ENCODE measurements around the gene ATP10B. TPM values are rescaled to one million over a fixed set of nuclear protein-coding genes. Genes with fewer than 3 reads are reported as not detected.

ATP10B gene
- polyA plus RNA-seq, 1 donor from 2014 or later, result 1.9 TPM

DNA sequence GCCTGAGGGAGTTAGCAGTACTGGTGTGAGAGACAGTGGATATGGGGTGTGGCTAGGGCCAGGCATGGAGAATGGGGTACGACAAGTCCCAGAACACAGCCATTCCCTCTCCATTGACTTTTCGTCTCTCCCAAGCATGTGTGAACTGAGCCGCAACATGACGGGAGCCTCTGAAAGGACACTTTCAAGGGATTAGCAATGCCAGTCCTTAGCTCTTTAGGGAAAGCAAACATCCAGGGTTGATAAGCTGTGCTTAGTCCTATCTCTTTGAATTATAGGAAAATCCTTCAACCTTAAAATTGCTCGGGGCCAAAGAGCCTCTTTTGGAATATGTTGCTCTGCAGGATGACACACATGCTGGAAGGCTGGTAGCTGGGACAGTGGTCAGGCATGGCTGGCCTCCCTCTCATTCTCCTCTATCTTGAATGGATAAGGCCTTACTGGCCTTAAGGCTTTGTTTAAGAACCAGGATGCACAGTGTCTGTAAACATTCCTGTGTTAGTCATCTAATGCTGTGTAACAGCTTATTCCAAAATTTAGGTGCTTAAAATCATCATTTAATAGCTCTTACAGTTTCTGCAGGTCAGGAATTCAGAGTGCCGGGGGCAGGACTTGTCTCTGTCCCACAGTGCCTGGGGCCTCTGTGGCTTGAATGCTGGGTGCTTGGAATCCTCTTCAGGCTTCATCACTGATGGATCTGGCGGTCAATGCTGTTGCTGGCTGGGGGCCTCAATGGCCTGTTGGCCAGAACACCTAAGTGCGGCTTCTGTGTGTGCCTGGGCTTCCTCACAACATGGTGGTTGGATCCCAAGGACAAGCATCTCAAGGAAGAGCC, 335.1 kb downstream of the ATP10B start:
- no peaks in the 10 kb centered on the region for H3K9me2 ChIP-seq (ENCODE audit: insufficient read depth, low read length)
- no peaks in the 10 kb centered on the region for H3K9me3 ChIP-seq (ENCODE audit: low read length)
- no peak overlapping the region for H3K4me3 ChIP-seq (ENCODE audit: low read length)
- no peak overlapping the region for H3K4me2 ChIP-seq (ENCODE audit: low read length)
- no peaks in the 10 kb centered on the region for H3K36me3 ChIP-seq (ENCODE audit: insufficient read depth, low read length)
- no peaks in the 10 kb centered on the region for H3K79me2 ChIP-seq (replicated peaks; ENCODE audit: insufficient read depth, low read length)
- H3K27ac ChIP-seq (ENCODE audit: low read length), result no peak overlapping the region
- no peak overlapping the region for H3K9ac ChIP-seq (ENCODE audit: low read length)
- TF ChIP-seq EZH2 (IDR thresholded peaks at IDR 0.05; ENCODE audit: borderline replicate concordance, insufficient read depth, low read length, poor library complexity, severe bottlenecking), result no peak
- TF ChIP-seq EP300 (conservative IDR thresholded peaks at IDR 0.05; ENCODE audit: poor library complexity, severe bottlenecking), result no peak
- no peak for TF ChIP-seq SMC3 (conservative IDR thresholded peaks at IDR 0.05; ENCODE audit: poor library complexity)
- TF ChIP-seq, protein P1, sequence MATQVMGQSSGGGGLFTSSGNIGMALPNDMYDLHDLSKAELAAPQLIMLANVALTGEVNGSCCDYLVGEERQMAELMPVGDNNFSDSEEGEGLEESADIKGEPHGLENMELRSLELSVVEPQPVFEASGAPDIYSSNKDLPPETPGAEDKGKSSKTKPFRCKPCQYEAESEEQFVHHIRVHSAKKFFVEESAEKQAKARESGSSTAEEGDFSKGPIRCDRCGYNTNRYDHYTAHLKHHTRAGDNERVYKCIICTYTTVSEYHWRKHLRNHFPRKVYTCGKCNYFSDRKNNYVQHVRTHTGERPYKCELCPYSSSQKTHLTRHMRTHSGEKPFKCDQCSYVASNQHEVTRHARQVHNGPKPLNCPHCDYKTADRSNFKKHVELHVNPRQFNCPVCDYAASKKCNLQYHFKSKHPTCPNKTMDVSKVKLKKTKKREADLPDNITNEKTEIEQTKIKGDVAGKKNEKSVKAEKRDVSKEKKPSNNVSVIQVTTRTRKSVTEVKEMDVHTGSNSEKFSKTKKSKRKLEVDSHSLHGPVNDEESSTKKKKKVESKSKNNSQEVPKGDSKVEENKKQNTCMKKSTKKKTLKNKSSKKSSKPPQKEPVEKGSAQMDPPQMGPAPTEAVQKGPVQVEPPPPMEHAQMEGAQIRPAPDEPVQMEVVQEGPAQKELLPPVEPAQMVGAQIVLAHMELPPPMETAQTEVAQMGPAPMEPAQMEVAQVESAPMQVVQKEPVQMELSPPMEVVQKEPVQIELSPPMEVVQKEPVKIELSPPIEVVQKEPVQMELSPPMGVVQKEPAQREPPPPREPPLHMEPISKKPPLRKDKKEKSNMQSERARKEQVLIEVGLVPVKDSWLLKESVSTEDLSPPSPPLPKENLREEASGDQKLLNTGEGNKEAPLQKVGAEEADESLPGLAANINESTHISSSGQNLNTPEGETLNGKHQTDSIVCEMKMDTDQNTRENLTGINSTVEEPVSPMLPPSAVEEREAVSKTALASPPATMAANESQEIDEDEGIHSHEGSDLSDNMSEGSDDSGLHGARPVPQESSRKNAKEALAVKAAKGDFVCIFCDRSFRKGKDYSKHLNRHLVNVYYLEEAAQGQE (IDR thresholded peaks at IDR 0.05; ENCODE audit: borderline replicate concordance), result no peak
- TF ChIP-seq, protein P2, sequence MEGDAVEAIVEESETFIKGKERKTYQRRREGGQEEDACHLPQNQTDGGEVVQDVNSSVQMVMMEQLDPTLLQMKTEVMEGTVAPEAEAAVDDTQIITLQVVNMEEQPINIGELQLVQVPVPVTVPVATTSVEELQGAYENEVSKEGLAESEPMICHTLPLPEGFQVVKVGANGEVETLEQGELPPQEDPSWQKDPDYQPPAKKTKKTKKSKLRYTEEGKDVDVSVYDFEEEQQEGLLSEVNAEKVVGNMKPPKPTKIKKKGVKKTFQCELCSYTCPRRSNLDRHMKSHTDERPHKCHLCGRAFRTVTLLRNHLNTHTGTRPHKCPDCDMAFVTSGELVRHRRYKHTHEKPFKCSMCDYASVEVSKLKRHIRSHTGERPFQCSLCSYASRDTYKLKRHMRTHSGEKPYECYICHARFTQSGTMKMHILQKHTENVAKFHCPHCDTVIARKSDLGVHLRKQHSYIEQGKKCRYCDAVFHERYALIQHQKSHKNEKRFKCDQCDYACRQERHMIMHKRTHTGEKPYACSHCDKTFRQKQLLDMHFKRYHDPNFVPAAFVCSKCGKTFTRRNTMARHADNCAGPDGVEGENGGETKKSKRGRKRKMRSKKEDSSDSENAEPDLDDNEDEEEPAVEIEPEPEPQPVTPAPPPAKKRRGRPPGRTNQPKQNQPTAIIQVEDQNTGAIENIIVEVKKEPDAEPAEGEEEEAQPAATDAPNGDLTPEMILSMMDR (IDR thresholded peaks at IDR 0.05; ENCODE audit: poor library complexity, severe bottlenecking), result no peak
- TF ChIP-seq RAD21 (conservative IDR thresholded peaks at IDR 0.05), result no peak
- no peak for TF ChIP-seq MXI1 (conservative IDR thresholded peaks at IDR 0.05; ENCODE audit: poor library complexity, severe bottlenecking)
- no peak for TF ChIP-seq TAF1 (IDR thresholded peaks at IDR 0.05; ENCODE audit: low read depth)
- no peak for TF ChIP-seq POLR2AphosphoS5 (IDR thresholded peaks at IDR 0.05)
- H2AFZ ChIP-seq (ENCODE audit: low read depth, low read length), result no peak overlapping the region
- H4K20me1 ChIP-seq (ENCODE audit: insufficient read depth), result no peaks in the 10 kb centered on the region
- no peaks in the 10 kb centered on the region for H3F3A ChIP-seq (ENCODE audit: insufficient read depth, low read length, poor library complexity, severe bottlenecking)
- H3K27me3 ChIP-seq (ENCODE audit: insufficient read depth, low read depth, low read length), result no peaks in the 10 kb centered on the region

DNA sequence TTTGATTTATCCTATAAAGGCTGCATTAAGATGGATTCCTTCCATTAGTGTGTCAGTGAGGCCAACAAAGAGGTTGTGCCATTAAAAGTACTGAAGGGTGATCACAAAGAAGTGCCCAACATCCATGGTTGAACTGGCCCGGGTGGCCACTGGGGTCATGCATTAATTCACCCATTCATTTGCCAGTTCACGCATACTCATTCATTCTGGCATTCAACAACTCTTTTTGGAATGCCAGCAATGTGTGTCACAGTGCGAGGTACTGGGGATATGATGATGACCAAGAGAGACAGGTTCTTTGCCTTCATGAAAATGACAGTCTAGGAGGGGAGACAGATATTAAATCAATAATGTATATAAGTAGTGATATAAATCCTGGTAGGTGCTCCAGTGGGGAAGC, 337.1 kb downstream of the ATP10B start:
- no peak overlapping the region for H3K4me3 ChIP-seq (ENCODE audit: low read length)

More for the DNA sequence above, 337.1 kb downstream of the ATP10B start:
- no peaks in the 10 kb centered on the region for H3K9me3 ChIP-seq (ENCODE audit: low read length)
- H3K79me2 ChIP-seq (replicated peaks; ENCODE audit: insufficient read depth, low read length), result no peaks in the 10 kb centered on the region
- H3K27ac ChIP-seq (ENCODE audit: low read length), result no peak overlapping the region
- H3F3A ChIP-seq (ENCODE audit: insufficient read depth, low read length, poor library complexity, severe bottlenecking), result no peaks in the 10 kb centered on the region
- TF ChIP-seq, protein P1 (IDR thresholded peaks at IDR 0.05; ENCODE audit: borderline replicate concordance), result no peak
- TF ChIP-seq EZH2 (IDR thresholded peaks at IDR 0.05; ENCODE audit: borderline replicate concordance, insufficient read depth, low read length, poor library complexity, severe bottlenecking), result no peak
- H3K36me3 ChIP-seq (ENCODE audit: insufficient read depth, low read length), result no peaks in the 10 kb centered on the region
- no peak overlapping the region for H2AFZ ChIP-seq (ENCODE audit: low read depth, low read length)
- no peaks in the 10 kb centered on the region for H3K9me2 ChIP-seq (ENCODE audit: insufficient read depth, low read length)
- H3K9ac ChIP-seq (ENCODE audit: low read length), result no peak overlapping the region
- H3K27me3 ChIP-seq (ENCODE audit: insufficient read depth, low read depth, low read length), result no peaks in the 10 kb centered on the region
- no peaks in the 10 kb centered on the region for H4K20me1 ChIP-seq (ENCODE audit: insufficient read depth)
- H3K4me2 ChIP-seq (ENCODE audit: low read length), result no peak overlapping the region

Data from neural cell (in vitro differentiated cells).